ENCODE data around the gene TMEM54. TPM values are rescaled to one million over a fixed set of nuclear protein-coding genes. Genes with fewer than 3 reads are reported as not detected.

TMEM54 gene
- total and polyA plus RNA-seq, 2 experiments from 2014 or later: 24.8 to 64.7 TPM

DNA sequence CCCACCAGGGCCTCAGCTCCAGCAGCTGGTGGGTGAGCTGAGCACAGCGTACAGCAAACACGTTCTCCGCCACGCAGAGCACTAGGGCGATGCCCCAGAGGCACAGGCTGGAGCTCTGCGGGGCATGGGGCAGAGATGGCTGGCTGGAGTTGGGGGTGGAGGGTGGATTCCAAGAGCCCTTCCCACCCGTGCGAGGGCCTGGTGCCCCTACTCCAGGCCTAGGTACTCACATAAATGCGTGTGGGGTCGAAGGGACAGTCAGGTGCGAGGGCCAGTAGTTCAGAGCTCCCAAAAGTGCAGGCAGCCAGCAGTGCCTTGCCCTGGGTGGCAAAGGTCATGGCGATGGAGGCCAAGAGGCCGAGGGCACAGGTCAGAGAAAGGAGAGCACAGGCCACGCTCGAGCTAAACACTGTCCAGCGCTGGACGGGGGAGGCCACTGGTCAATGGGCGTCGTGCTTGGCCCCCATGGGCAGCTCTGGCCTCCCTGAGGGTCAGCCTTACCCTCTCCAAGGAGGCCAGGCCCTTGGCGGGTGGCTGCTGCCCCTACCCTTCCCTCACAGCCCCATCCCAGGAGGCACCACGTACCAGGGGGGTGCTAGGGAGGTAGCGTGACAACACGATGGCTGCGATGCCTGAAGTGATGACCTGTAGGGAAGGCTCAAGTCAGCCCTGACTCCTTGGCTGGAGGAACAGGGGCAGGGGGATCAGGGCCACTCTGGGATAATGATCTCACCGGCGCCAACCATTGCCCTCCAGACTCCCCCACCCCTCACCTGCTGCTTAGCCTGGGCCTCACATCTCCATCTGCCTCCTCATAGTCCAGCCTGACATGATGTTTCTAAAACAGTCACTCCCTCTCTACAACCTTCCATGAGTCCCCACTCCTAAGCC lies 5.6 kb downstream of the TMEM54 start:
- H4K20me1 ChIP-seq (ENCODE audit: insufficient read depth, poor library complexity, severe bottlenecking): no peaks in the 10 kb centered on the region
- WGBS (ENCODE audit: low lambda C conversion rate, missing lambda C conversion rate): 88% methylated on average over 24 of the region's 26 CpGs
- no peak overlapping the region for H3K4me3 ChIP-seq
- no peak overlapping the region for H2AFZ ChIP-seq
- no peaks in the 10 kb centered on the region for H3K79me2 ChIP-seq
- H3K36me3 ChIP-seq (replicated peaks; ENCODE audit: insufficient read depth, low read depth): no peaks in the 10 kb centered on the region
- no peak for TF ChIP-seq EZH2phosphoT487 (IDR thresholded peaks at IDR 0.05; ENCODE audit: low read depth, severe bottlenecking, unreplicated experiment)
- TF ChIP-seq EZH2 (IDR thresholded peaks at IDR 0.05; ENCODE audit: borderline replicate concordance): no peak
- TF ChIP-seq, protein P1, sequence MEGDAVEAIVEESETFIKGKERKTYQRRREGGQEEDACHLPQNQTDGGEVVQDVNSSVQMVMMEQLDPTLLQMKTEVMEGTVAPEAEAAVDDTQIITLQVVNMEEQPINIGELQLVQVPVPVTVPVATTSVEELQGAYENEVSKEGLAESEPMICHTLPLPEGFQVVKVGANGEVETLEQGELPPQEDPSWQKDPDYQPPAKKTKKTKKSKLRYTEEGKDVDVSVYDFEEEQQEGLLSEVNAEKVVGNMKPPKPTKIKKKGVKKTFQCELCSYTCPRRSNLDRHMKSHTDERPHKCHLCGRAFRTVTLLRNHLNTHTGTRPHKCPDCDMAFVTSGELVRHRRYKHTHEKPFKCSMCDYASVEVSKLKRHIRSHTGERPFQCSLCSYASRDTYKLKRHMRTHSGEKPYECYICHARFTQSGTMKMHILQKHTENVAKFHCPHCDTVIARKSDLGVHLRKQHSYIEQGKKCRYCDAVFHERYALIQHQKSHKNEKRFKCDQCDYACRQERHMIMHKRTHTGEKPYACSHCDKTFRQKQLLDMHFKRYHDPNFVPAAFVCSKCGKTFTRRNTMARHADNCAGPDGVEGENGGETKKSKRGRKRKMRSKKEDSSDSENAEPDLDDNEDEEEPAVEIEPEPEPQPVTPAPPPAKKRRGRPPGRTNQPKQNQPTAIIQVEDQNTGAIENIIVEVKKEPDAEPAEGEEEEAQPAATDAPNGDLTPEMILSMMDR (IDR thresholded peaks at IDR 0.05; ENCODE audit: poor library complexity): no peak
- H3K4me1 ChIP-seq (ENCODE audit: insufficient read depth): peaks cover 8% of the 10 kb centered on the region
- H3K4me2 ChIP-seq: no peak overlapping the region
- H3K27me3 ChIP-seq: peaks cover 15% of the 10 kb centered on the region
- H3K27ac ChIP-seq: no peak overlapping the region
- DNase-seq (ENCODE audit: low spot score): no peak
- H3K9me3 ChIP-seq (ENCODE audit: low read depth): no peaks in the 10 kb centered on the region
- no peaks in the 10 kb centered on the region for H3K9me2 ChIP-seq (replicated peaks; ENCODE audit: insufficient read depth)

DNA sequence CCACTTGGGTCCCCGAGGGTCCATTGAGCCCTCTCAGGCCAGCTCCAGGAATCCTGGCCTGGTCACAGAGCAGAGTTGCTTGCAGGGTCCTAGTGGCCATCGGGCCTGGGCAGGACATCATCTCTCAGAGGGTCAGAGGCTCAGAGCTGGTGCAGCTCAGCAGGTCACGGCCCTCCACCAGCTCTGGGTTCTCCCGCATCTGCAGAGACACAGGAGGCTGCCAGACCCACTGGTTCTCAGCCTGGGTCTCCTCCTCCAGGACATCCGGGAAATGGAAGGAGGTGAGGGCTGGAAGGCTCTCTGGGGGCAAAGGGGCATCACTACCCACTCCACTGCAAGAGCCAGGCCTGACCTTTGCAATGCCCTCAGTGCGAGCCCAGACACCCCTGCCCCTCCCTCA lies 6.5 kb downstream of the TMEM54 start:
- Histone ChIP-seq H3K27me3 (peaks cover 20% of the 10 kb centered on the region), H3K9me3 (ENCODE audit: low read depth) (no peaks in the 10 kb centered on the region), H3K4me2 (no peak overlapping the region), H3K36me3 (replicated peaks; ENCODE audit: insufficient read depth, low read depth) (no peaks in the 10 kb centered on the region), H3K27ac (no peak overlapping the region), H4K20me1 (ENCODE audit: insufficient read depth, poor library complexity, severe bottlenecking) (no peaks in the 10 kb centered on the region), H3K79me2 (no peaks in the 10 kb centered on the region), H3K4me1 (ENCODE audit: insufficient read depth) (peaks cover 8% of the 10 kb centered on the region), H3K4me3 (no peak overlapping the region), H3K9me2 (replicated peaks; ENCODE audit: insufficient read depth) (no peaks in the 10 kb centered on the region), H2AFZ (no peak overlapping the region)
- WGBS (ENCODE audit: low lambda C conversion rate, missing lambda C conversion rate): 87% methylated on average over 6 of the region's 6 CpGs
- DNase-seq (ENCODE audit: low spot score): no peak
- no peak for TF ChIP-seq EZH2 (IDR thresholded peaks at IDR 0.05; ENCODE audit: borderline replicate concordance)
- TF ChIP-seq, protein P1 (IDR thresholded peaks at IDR 0.05; ENCODE audit: poor library complexity): no peak
- no peak for TF ChIP-seq EZH2phosphoT487 (IDR thresholded peaks at IDR 0.05; ENCODE audit: low read depth, severe bottlenecking, unreplicated experiment)

DNA sequence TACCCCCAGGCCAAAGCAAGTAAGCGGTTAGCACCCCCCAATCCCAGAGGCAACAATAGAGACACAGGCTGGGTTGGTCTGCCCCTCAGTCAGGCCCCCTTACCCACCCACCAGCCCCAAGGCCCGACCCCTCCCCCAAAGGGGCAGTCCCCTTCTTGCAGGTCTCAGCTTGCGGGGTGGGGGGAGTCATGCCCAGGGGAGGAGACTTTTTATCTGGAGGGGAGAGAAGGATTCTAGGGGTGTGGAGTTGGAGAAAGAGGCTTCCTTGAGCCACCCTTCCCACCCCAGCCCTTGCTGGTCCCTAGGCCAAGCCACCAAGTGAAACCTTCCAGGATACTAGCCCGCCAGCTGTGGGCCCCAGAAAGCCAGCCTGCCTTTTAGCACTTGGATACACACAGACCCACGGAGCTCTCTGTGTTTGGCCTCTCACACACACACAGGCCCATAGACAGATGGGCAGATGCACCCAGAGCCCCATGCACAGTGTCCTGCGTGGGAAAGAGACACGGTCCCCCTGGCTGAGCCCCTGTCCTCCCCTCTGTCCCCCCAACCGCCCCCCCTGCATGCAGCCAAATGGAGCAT lies 7.1 kb downstream of the TMEM54 start:
- Histone ChIP-seq H3K4me1 (ENCODE audit: insufficient read depth) (peaks cover 8% of the 10 kb centered on the region), H3K9me3 (ENCODE audit: low read depth) (no peaks in the 10 kb centered on the region), H3K4me3 (no peak overlapping the region), H2AFZ (peak overlapping the region; percentile 91), H3K27me3 (peaks cover 20% of the 10 kb centered on the region), H4K20me1 (ENCODE audit: insufficient read depth, poor library complexity, severe bottlenecking) (no peaks in the 10 kb centered on the region), H3K4me2 (peak overlapping the region; percentile 95), H3K27ac (no peak overlapping the region), H3K36me3 (replicated peaks; ENCODE audit: insufficient read depth, low read depth) (no peaks in the 10 kb centered on the region), H3K79me2 (no peaks in the 10 kb centered on the region), H3K9me2 (replicated peaks; ENCODE audit: insufficient read depth) (no peaks in the 10 kb centered on the region)
- WGBS (ENCODE audit: low lambda C conversion rate, missing lambda C conversion rate): 71% methylated on average over 7 of the region's 8 CpGs
- TF ChIP-seq, protein P1 (IDR thresholded peaks at IDR 0.05; ENCODE audit: poor library complexity): no peak
- no peak for TF ChIP-seq EZH2phosphoT487 (IDR thresholded peaks at IDR 0.05; ENCODE audit: low read depth, severe bottlenecking, unreplicated experiment)
- TF ChIP-seq EZH2 (IDR thresholded peaks at IDR 0.05; ENCODE audit: borderline replicate concordance): no peak
- no peak for DNase-seq (ENCODE audit: low spot score)
